ENCODE results near the gene SLC51B.
"Not testable (repeated sequence)": the region's sequence is repeated elsewhere in the genome, so short reads cannot be mapped to it uniquely, and the experiment has no call there.

Gene SLC51B

DNA sequence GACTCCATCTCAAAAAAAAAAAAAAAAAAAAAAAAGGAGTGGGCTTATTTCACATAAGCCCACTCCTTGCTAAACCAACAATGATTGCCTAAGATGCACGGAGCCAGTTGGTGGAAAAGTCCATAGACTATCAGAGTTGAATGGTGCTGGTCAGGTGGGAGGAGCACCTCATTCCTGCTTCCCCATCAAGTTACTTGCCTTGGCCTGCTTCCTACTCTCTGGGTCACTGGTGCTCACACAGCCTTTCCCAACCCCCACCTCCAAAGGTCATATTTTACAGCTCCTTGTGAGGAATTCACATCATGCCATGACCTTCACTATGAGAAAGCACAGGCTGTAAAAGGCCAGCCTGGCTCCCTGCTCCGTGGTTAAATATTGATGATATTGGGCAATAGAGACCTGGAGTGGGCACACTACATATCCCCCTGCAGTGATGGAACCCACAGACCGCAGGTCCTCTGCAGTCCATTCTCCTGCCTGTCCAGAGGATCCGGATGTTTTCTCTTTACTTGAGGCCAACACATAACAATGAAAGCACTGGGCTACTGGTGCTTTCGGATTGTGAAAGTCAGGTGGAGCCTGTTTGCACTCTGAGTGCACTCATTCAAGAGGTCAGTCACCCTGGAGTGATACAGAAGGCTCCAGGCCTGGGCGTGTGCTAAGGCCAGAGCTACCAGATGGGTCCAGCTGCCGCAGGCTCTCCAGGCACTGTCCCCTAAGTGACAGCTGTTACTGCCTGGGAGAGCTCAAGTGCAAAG is at the start of gene SLC51B:
Gene SLC51B, plus strand, starts transcription at position 664 of the 758 bp plus-strand sequence. CDS start 4,618 bp downstream, outside the sequence.
- no peak for DNase-seq

DNA sequence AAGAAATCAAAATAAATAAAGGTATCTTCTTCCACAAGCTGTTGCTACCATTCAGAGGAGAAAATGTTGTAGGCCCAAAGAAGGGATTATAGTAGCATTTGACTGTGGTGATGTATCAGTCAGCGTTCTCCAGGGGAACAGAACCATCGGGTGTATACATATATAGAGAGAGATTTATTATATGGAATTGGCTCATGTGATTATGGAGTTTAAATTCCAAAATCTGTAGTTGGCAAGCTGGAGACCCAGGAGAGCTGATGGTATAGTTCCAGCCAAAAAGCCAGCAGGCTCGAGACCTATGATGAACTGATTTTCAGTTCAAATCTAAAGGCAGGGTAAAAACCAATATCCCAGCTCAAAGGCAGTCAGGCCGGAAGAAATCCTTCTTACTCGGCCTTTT is 48.1 kb upstream of the SLC51B start:
- DNase-seq: no peak

DNA sequence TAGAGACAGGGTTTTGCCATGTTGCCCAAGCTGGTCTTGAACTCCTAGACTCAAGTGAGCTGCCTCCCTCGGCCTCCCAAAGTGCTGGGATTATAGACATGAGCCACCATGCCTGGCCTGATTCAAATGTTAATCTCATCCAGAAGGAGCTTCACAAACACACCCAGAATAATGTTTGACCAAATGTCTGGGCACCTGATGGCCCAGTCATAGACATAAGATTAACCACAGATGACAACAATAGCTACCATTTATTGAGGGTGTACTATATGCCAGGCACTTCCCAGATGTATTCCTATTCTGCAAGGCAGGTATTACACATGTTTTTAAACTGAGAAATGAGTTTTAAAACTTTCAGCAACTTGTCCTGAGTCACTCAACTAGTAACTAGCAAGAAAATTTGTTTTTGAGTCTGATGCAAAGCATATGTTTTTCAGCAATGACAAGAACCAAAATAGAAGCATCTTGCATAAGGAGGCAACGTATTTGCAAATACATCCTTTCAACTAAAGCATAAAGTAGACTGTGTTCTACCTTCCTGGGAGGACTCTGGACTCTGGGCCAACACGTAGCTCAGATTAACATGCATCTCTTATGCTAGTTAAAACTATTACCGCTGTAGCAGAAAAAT is 47.3 kb upstream of the SLC51B start:
- no peak for DNase-seq

DNA sequence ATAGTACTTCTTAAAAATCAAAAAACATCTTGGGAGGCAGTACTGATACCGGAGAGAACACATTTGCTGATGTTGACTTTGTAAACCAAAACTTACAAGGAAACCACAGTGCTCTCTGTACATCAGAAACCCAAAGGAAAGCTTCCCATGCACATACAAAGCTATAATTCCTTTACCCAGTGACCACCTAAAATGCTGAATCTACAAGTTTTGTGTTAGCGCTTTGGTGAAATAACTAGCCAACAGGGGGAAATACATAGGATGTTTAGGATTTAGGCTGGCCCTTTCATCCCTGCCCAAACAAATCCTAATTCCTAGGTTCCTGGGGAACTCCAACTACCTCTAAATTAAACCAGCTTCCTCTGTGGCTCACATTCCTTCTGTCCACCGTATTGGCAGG is 40.2 kb upstream of the SLC51B start:
- DNase-seq: no peak

DNA sequence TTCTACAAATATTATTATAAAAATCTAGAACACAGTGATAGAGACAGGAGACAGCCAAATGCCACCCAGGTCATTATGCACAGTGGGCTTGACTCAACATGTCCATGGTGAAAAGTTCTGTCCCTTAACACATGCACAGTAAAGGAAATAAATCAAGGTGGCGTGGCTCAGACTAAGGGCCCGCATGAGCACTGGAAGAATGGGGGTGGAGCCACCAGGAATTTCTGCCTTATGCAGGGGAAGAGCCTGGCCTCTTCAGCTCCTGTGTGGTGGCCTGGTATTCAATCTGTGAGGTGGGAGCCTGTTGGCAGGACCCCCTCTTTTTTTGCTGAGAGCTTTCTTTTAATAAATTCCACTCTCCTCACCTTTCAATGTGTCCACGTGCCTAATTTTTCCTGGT is 38.3 kb upstream of the SLC51B start:
- DNase-seq: no peak

DNA sequence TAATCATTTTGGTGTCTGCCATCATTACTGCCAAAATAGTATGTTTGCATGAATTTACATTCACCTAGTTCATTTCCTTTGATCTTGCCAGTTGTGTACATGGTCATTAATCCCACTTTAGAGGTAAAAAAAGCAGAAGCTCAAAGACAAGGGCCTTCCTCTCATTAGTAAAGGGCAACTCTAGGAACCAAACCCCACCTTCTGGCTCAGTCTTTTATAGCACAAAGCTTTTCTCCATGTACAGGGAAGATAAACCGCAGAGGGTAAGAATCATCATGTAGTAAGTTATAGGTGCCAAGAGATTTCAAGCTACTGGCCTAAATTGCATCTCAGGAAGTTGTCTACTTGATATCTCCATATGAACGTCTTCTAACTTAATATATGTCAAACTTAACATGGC is 36.2 kb upstream of the SLC51B start:
- DNase-seq: no peak

DNA sequence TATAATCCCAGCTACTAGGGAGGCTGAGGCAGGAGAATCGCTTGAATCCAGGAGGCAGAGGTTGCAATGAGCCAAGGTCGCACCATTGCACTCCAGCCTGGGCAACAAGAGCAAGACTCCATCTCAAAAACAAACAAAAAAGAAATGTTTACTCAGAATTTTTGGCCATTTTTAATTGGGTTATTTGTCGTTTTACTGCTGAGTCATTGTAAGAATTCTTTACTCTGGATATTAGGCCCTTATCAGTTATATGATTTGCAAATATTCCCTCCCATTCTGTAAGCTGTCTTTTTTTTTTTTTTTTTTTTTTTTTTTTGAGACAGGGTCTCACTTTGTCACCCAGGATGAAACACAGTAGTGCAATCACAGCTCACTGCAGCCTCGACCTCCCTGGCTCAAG is 34.0 kb upstream of the SLC51B start:
- DNase-seq: not testable (repeated sequence)

DNA sequence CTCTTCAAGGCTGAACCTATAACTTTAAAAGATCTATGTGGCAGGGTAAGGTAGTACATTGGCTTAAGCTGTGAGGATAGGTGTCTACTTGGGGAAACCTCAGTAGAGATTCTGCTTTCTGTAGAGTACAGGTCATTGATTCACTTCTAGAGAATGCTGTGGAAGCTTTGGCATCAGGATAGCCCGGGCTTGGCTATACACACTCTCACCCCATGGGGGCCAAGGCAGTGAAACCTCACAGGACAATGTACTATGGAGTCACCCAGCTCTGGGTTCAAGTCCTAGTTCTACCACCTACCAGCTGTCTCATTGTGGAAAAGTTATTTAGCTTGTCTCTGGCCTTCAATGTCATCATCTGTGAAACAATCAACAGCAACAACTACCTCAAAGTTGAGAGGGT is 24.8 kb upstream of the SLC51B start:
- no peak for DNase-seq

DNA sequence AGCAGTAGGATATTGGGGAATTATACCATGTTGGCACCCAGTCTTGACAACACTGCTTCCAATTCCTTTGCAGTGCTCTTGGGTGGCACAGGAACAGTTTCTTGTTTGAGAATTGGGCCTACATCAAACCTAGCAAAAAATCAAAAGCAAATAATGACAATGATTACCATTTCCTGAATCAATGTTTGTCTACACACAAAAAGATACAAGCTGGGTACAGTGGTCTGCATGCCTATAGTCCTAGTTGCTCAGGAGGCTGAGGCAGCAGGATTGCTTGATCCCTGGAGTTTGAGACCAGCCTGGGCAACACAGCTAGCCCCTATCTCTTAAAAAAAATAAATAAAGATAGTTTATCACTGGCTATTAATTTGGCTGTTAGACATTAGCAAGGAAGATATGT is 23.7 kb upstream of the SLC51B start:
- no peak for DNase-seq

DNA sequence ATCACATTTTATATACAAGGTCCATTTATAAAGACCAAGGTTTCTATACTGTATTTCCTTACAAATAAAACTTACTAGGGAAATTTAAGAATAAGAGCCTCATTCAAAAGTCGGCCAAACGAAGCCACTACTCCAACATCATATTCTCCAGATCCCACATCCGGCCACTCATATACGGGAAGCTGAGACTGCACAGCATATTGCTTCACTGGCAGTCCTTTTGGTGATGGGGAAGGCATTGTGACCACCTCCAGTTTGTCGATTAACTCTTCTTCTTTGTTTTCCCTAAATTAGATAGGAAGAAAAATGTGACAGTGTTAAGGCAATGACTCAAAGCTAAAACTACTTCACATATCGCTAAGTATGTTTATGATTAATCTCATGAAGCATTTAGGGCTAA is 18.4 kb upstream of the SLC51B start:
- DNase-seq: no peak

DNA sequence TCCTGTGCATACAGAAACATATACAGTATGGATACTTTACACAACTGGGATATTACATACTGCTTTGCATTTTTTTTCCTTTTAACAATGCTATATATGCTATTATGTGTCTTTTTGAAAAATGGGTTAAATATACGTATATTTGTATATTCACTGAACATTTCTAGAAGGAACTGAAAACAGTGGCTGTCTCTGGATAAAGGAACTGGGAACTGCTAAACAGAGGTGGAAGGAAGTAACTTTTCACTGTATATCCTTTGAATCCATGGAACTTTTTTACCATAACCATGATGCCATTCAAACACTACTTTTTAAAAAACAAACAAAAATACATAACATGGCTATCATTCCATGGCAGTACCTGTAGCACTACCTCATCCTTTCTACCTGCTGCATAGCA is 17.6 kb upstream of the SLC51B start:
- DNase-seq: no peak

DNA sequence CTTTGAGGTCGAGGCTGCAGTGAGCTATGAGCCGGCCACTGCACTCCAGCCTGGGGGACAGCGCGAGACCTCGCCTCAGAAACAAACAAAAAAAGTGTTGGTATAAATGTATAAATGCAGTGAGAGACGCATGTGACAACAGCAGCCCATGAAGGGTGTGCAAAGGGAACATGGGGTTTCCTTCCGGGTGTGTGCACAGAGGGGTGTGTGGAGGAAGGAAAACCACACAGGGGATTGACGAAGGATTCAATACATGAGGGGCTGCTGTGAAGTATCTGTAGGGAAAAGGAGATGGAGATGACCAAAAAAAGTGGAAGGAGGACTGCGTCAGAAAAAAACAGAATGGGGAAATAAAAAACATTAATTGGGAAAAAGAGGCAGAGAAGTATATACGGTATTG is 16.8 kb upstream of the SLC51B start:
- DNase-seq: no peak

DNA sequence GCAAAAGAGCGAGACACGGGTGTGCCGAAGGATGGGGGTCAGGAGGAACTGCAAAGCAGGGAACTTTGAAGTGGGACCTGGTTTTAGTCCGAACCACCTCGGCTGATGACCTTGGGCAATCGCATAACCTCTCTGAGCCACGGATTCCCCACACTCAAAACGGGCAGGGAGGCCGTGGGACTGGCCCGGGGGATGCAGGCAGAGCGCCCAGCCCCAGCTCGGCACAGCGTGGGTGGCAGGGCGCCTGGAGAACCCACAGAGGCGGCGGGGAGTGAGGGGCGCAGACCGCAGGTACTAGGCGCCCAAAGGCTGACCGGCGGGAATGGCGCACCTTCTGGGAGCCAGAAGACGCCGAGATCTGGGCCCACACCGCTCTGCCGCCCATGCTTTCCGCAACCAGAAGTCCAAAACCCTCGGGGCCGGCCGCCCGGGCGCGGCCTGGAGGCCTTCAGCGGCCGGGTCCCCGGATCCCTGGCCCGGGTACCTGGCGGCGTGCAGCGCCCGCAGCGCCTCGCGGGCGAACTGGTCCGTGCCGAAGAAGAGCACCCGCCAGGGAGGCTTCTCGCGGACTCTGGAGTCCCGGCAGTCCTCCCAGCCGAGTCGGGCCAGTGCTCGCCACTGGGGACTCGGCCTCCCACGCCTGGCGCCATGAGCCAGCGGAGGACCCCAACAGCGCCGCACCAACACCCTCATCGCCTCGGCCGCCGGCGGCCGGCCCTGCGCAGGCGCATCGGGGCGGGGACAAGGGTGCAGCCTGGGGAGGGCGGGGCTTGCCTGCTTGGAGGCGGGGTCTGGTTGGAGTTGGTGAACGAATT is 16.1 kb upstream of the SLC51B start, which contains the start of gene MTFMT:
Gene MTFMT, minus strand, starts transcription at position 719 of the 815 bp plus-strand sequence. Its CDS starts 26 bp downstream, at position 693.
- peak; percentile 61 for DNase-seq

DNA sequence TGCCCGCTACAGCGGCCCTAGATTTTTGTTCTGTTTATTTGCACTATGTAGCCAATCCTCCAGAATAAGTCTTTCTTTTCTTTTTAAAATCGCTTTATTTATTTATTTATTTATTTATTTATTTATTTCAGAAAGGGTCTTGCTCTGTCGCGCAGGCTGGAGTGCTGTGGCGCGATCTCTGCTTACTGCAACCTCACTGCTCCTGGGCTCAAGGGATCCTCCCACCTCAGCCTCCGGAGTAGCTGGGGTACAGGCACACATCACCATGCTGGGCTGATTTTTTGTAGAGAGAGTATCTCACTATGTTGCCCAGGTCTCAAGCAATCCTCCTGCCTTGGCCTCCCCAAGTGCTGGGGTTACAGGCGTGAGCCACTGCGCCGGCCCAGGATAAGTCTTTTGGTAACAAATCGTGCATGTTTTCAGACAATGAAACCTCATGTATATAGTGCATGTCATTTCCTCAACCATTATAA is 15.4 kb upstream of the SLC51B start:
- DNase-seq: no peak

DNA sequence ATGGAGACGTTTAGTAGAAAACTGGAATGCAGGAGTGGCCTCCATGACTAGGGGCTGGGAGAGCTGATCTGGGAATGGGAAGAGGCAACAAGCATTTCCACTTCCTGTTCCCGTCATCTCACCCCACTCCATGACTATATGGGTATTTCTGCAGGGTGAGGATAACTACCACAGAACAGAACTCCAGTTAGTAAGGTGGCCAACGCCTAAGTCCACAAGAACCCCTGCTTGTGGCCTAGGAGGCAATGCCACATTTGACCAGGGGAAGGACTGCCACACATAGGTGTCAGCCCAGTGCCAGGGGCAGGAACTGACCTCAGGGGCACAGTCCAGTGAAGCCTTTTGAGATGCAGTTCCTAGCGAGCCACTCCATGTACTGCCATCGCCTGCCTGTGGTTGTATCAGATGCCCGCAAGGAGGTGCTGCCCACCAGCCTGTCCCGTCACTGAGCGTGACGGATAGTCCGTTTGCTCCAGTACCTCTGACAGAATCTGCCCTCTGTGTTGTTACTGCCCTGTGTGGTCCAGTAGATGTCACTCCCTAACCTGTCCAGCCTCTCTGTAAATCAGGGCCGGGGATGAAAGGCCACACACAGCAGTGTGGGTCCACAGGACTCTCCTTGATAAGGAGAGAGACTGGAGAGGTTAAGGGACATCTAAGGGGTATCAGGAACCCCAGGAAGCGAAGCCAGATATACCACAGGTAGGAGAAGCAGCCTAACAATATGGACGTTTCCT is 12.2 kb upstream of the SLC51B start:
- DNase-seq: peak; percentile 7

DNA sequence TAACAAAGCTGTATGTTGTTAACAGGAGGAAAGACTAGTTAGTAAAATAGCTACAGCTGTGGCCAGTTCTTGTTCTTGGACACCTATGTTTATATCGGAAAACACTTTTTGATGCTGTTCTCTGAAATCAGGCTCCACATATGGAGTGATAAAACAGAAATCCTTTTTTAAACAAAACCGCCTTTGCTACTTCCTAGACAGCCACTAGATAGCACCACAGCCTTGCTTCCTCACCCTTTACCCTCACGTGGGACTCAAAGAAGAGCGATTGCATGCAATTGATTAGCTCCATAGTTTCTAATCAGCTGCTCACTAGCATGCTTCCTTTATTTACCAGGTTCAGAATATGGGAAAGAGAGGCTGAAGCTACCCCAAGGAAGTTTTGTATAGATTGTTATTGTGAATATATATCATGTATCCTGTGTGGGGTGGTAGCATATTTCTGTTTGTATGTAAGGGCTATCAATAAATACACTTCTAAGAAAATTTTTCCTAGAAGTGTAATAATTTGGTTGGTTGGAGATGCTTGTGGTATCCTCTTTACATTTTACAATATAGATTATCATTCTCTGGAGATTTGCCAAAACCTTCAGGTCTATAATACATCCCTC is 11.4 kb upstream of the SLC51B start:
- DNase-seq: peak; percentile 19

DNA sequence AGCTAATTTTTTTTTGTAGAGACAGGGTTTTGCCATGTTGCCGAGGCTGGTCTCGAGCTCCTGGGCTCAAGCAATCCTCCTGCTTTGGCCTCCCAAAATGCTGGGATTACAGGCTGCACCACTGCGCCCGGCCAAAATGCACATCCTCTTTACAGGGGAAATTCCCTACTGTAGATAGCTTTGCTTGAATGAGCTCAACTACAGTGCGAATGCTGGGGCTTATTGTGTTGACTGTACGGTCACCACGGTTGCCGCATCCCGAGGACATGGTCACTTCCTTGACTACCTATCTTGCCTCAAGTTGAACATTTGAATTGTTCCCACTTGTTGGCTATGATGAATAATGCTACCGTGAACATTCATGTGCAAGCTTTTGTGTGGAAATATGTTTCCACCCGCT is 10.5 kb upstream of the SLC51B start:
- DNase-seq: no peak

DNA sequence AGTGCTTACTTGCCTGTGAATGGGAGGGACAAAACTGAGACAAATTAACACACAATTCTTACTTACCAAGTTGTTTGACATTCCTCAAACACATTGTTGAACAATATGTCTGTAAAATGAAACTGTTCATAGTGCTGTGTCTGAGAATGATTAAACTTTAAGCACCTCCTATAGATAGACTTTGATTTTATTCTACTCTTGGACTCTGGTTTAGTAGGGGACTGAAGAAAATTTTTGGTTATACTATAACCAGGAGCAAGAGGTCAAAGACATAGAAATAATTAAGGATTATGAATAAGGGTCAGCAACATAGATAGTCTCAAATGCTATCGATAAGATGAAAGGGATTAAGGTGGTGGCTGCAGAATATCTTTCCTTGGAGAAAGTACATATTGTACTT is 7.9 kb upstream of the SLC51B start:
- no peak for DNase-seq

DNA sequence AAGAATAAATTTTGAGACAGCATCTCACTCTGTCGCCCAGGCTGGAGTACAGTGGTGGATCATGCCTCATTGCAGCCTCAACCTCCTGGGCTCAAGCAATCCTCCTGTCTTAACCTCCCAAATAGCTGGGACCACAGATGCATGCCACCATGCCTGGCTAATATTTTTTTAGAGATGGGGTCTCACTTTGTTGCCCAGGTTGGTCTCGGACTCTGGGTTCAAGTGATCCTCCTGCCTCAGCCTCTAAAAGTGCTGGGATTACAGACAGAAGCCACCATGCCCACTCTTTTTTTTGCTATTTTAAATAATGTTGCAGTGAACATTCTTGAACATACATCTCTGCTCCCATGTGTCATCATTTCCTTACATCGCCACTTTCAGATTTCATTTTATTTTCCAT is 6.8 kb upstream of the SLC51B start:
- no peak for DNase-seq

DNA sequence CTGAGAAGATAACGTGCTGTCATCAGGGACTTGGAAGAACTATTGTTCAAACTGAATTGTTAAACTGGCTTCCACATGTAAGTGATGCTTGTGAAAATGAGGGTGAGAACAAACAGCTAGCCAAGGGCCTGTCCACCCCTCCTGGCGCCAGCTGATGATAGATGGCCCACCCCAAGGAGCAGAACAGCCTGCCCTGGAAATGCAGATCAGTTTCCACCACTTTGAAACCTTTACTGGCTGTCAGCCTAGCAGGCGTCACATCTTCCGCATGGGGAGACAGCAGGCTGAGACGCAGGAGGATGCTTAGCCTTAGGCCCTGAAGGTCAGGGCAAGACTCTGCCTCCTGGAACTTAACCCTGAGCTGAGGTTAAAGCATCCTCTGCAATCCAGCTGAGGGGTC is 6.4 kb upstream of the SLC51B start:
- DNase-seq: no peak

DNA sequence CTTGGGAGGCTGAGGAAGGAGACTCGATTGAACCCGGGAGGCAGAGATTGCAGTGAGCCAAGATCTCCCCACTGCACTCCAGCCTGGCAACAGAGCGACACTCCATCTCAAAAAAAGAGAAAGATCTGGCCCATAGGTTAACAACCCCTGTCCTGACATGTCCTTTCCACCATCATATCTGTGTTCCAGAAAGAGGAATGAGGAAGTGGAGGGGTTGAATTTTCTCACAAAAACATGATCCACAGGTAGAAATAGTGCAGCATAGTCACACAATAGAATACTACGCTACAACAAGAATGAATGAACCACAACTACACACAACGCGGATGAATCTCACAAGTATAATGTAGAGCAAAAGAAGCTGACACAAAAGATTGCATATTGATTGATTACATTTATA is 4.7 kb upstream of the SLC51B start:
- DNase-seq: no peak

DNA sequence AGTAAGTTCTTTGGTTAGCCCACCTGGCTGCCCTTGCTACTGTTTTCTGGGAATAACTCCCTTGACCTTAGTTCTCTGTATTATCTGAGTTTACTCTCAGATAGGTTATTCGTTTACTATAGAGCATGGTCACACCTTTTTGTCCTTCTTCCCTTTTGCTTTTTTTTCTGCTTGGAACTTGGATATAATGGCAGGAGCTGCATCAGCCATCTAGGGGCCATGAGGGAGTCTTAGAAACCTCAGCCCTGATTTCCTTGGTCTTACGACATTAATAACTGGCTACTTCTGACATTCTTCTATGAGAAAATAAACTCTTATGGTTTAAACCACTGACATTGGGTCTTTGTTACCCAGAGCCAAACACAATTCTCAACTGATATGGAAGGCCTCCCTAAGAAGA is 3.4 kb upstream of the SLC51B start:
- no peak for DNase-seq
